DMS153 treated with DMSO at 0.1 percent for 48 hours (cell line): ENCODE data around the gene TTBK2.

ENCODE experiments used
- DNase-seq: peaks from one replicate; lab custom pipeline; 2025; ENCODE audit not compliant: unreplicated experiment; lab: John Stamatoyannopoulos, UW

Gene TTBK2

GRCh38 chr15:42694398-42694797, 226.2 kb downstream of the TTBK2 start:
- DNase-seq: no peak

- DNase-seq: no peak
Observed at GRCh38 chr15:42693942-42694341, 226.6 kb downstream of the TTBK2 start.

GRCh38 chr15:42693496-42693895, 227.1 kb downstream of the TTBK2 start:
- DNase-seq: no peak

GRCh38 chr15:42692997-42693396, 227.6 kb downstream of the TTBK2 start:
- DNase-seq: no peak

DNA sequence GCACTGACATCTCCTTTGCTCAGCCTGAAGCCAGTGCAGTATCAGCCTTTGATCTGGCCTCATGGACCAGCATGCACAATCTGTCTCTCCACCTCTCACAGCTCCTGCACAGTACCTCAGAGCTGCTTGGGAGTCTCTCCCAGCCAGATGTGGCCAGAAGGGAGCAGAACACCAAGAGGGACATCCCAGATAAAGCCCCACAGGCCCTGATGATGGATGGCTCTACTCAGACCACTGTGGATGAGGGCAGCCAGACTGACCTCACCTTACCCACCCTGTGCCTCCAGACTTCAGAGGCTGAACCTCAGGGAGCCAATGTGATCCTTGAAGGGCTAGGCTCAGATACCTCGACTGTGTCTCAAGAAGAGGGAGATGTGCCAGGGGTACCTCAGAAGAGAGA, 228.0 kb downstream of the TTBK2 start:
- DNase-seq: no peak

DNA sequence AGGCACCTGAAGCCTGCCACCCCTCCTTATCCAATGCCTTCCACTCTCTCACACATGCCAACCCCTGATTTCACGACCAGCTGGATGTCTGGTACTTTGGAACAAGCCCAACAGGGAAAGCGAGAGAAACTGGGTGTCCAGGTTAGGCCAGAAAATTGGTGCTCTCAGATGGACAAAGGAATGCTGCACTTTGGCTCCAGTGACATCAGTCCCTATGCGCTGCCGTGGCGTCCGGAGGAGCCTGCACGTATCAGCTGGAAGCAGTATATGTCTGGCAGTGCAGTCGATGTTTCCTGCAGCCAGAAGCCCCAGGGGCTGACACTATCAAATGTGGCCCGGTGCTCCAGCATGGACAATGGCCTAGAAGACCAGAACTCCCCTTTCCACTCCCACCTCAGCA, 228.8 kb downstream of the TTBK2 start:
- DNase-seq: no peak

DNA sequence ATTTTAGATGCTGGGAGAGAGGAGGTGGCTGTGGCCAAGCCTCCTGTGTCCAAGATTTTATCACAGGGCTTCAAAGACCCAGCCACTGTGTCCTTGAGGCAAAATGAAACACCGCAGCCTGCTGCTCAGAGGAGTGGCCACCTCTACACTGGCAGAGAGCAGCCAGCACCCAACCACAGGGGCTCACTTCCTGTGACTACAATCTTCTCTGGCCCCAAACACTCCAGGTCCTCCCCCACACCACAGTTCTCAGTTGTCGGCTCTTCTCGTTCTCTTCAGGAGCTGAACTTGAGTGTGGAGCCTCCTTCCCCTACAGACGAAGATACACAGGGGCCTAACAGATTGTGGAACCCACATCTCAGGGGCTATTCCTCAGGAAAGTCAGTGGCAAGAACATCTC, 229.3 kb downstream of the TTBK2 start:
- no peak for DNase-seq
